HL-60 (cell line): ENCODE measurements around the gene RAD18.

ENCODE experiments used
- DNase-seq, 2 experiments: peaks; one replicate each; pipeline ENCODE4 v3.0.0-alpha.2; 2010 to 2020; ENCODE audit warnings: low read depth in 1 of 2, low spot score in 1 of 2
- H3K27ac ChIP-seq: fragments of 250-450 bp; sonication (Bioruptor Pico); replicated peaks from 2 replicates; pipeline ENCODE4 v1.5.1; 2020; ENCODE audit warnings: mild to moderate bottlenecking, moderate library complexity
- H3K27me3 ChIP-seq: fragments of 250-450 bp; sonication (Bioruptor Pico); 2 replicates; pipeline ENCODE4 v1.5.1; 2021; ENCODE audit warnings: mild to moderate bottlenecking, moderate library complexity; ENCODE audit not compliant: insufficient read depth, poor library complexity, severe bottlenecking
- H3K4me3 ChIP-seq: replicated peaks from 2 replicates; pipeline ENCODE4 v1.5.1; 2011; ENCODE audit warnings: mild to moderate bottlenecking, control low read depth, low read length; ENCODE audit not compliant: insufficient read depth
- GABPA ChIP-seq: IDR thresholded peaks from 2 replicates; pipeline ENCODE4 v1.6.1; 2012; ENCODE audit warnings: low read depth
- POLR2AphosphoS5 ChIP-seq: IDR thresholded peaks from 2 replicates; pipeline ENCODE4 v1.6.1; 2012; ENCODE audit warnings: low read depth
- SPI1 ChIP-seq: IDR thresholded peaks from 2 replicates; pipeline ENCODE4 v1.6.1; 2012; ENCODE audit warnings: low read depth, mild to moderate bottlenecking, borderline replicate concordance
- TF ChIP-seq, protein P1 (sequence below): IDR thresholded peaks from 2 replicates; pipeline ENCODE4 v1.6.1; 2012; ENCODE audit warnings: low read depth; ENCODE audit not compliant: insufficient replicate concordance
- TF ChIP-seq, protein P2 (sequence below): IDR thresholded peaks from one replicate; pipeline ENCODE4 v1.5.1; 2011; ENCODE audit warnings: low read length, control low read depth, inconsistent platforms; ENCODE audit not compliant: insufficient read depth

Gene RAD18

DNA sequence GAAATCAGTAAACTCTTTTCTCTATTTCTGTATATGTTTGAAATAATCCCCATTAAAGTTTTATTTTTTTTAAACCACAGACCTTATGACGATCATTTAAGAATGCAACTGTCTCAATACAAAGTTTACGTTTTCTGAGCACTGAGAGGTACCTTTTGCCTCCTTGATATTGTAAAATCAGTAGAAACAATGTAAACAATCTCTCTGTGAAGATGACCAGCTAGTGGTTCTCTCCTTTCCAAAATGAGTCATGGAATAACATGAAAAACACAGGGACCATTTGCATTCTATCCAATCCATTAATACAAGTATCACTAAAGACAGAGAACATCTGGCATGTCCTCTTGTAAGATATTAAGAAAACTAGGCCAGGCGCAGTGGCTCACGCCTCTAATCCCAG lies 48.8 kb downstream of the RAD18 start:
- Histone ChIP-seq H3K4me3 (no peak overlapping the region), H3K27ac (no peak overlapping the region), H3K27me3 (no peaks in the 10 kb centered on the region)
- no peak for DNase-seq
- no peak for TF ChIP-seq GABPA
- no peak for TF ChIP-seq SPI1
- TF ChIP-seq, protein P1, sequence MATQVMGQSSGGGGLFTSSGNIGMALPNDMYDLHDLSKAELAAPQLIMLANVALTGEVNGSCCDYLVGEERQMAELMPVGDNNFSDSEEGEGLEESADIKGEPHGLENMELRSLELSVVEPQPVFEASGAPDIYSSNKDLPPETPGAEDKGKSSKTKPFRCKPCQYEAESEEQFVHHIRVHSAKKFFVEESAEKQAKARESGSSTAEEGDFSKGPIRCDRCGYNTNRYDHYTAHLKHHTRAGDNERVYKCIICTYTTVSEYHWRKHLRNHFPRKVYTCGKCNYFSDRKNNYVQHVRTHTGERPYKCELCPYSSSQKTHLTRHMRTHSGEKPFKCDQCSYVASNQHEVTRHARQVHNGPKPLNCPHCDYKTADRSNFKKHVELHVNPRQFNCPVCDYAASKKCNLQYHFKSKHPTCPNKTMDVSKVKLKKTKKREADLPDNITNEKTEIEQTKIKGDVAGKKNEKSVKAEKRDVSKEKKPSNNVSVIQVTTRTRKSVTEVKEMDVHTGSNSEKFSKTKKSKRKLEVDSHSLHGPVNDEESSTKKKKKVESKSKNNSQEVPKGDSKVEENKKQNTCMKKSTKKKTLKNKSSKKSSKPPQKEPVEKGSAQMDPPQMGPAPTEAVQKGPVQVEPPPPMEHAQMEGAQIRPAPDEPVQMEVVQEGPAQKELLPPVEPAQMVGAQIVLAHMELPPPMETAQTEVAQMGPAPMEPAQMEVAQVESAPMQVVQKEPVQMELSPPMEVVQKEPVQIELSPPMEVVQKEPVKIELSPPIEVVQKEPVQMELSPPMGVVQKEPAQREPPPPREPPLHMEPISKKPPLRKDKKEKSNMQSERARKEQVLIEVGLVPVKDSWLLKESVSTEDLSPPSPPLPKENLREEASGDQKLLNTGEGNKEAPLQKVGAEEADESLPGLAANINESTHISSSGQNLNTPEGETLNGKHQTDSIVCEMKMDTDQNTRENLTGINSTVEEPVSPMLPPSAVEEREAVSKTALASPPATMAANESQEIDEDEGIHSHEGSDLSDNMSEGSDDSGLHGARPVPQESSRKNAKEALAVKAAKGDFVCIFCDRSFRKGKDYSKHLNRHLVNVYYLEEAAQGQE: no peak

DNA sequence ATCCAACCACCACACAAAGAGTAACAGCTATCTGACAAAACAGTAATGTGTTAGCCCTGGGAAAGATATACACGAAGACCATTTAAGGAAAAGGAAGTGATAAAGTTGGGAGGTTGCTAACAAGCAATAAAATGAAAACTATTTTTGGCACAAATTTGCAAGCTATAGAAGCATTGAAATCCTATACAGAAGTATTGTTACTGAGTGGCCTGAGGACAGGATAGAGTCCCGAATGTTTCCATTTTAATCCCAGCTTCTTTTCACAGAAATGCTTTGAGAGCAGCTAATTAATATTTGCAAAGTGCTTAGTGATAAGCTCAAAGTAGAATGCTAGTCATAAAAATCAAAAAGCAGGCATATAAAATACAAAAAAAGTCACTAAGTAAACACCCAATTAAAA lies 51.5 kb downstream of the RAD18 start:
- TF ChIP-seq, protein P2, sequence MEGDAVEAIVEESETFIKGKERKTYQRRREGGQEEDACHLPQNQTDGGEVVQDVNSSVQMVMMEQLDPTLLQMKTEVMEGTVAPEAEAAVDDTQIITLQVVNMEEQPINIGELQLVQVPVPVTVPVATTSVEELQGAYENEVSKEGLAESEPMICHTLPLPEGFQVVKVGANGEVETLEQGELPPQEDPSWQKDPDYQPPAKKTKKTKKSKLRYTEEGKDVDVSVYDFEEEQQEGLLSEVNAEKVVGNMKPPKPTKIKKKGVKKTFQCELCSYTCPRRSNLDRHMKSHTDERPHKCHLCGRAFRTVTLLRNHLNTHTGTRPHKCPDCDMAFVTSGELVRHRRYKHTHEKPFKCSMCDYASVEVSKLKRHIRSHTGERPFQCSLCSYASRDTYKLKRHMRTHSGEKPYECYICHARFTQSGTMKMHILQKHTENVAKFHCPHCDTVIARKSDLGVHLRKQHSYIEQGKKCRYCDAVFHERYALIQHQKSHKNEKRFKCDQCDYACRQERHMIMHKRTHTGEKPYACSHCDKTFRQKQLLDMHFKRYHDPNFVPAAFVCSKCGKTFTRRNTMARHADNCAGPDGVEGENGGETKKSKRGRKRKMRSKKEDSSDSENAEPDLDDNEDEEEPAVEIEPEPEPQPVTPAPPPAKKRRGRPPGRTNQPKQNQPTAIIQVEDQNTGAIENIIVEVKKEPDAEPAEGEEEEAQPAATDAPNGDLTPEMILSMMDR: no peak
- TF ChIP-seq GABPA (no peak), POLR2AphosphoS5 (no peak), SPI1 (no peak)
- TF ChIP-seq, protein P1: no peak
- Histone ChIP-seq H3K27ac (no peak overlapping the region), H3K27me3 (no peaks in the 10 kb centered on the region), H3K4me3 (no peak overlapping the region)
- no peak for DNase-seq

DNA sequence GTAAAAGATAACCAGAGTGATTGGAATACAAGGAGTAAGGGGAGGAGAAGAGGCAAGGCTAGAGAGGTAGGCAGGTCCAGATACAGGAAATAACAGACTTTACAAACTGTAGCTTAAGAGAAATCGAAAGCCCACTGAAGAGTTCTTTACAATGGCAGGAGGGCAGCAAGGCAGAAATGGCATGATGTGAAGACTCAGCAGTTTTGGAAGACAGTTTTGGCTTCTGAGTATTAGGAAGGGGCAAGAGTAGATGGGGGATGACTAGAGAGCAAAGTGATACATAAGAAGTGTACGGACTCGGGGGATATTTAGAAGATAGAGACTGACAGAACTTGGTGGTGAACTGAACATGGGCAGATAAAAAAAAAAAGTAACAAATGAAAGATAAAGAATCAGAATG lies 54.1 kb downstream of the RAD18 start:
- no peak for DNase-seq
- TF ChIP-seq SPI1: no peak
- TF ChIP-seq POLR2AphosphoS5: no peak
- no peak for TF ChIP-seq GABPA
- TF ChIP-seq, protein P1: no peak
- TF ChIP-seq, protein P2: no peak

DNA sequence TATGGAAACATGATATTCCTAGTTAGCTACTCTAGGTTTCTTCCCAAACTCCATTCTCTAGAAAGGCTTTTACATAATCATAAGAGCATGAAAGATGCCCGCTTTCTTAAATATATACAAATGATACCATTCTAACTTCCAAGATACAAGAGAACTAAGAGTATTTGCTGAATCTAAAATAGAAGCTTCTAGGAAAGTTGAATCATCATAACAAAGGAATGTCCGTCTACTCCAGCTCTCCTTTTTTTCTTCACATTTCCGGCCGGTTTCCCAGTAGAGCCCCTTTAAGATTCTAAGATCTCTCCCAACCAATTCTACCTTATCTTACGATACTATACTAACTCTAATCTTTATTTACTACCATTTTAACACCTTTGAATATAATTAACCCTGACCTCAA lies 60.1 kb downstream of the RAD18 start:
- DNase-seq: no peak
- Histone ChIP-seq H3K27ac (no peak overlapping the region), H3K27me3 (no peaks in the 10 kb centered on the region), H3K4me3 (no peak overlapping the region)
- no peak for TF ChIP-seq SPI1
- TF ChIP-seq, protein P2: no peak
- TF ChIP-seq, protein P1: no peak

More for the DNA sequence above, 54.1 kb downstream of the RAD18 start:
- Histone ChIP-seq H3K27ac (no peak overlapping the region), H3K27me3 (no peaks in the 10 kb centered on the region), H3K4me3 (no peak overlapping the region)
